ENCODE data around the gene MED13L. TPM values are rescaled to one million over a fixed set of nuclear protein-coding genes. Genes with fewer than 3 reads are reported as not detected.

MED13L gene
- total and polyA plus RNA-seq, 2 experiments from 2014 or later = 11.7 to 88.7 TPM

GRCh38 chr12:116227811-116228210 is 49.7 kb downstream of the MED13L start:
- in situ Hi-C loops (cut with MboI) = loop anchor here (25.0 kb wide), 1 partner anchor 216 kb away; no protein-coding TSS in a partner anchor
- Histone ChIP-seq H3K27me3 (replicated peaks; ENCODE audit: insufficient read depth) (no peaks in the 10 kb centered on the region), H2AFZ (no peak overlapping the region), H3K9me3 (ENCODE audit: low read depth) (no peaks in the 10 kb centered on the region), H3K36me3 (ENCODE audit: low read depth) (no peaks in the 10 kb centered on the region), H3K4me1 (ENCODE audit: insufficient read depth) (0 out of 2 replicates have a peak, but pooled peaks cover 3% of the 10 kb centered on the region), H3K4me2 (ENCODE audit: unreplicated experiment) (no peak overlapping the region), H3F3A (ENCODE audit: insufficient read depth) (no peaks in the 10 kb centered on the region), H3K4me3 (no peak overlapping the region), H3K9me2 (ENCODE audit: insufficient read depth) (no peaks in the 10 kb centered on the region), H3K9ac (no peak overlapping the region), H4K20me1 (ENCODE audit: insufficient read depth) (peaks cover 16% of the 10 kb centered on the region; the same call in 1 of the 2 replicates), H3K27ac (no peak overlapping the region), H3K79me2 (ENCODE audit: insufficient read depth) (peaks cover 100% of the 10 kb centered on the region)
- TF ChIP-seq EZH2phosphoT487 (IDR thresholded peaks at IDR 0.05; ENCODE audit: insufficient read depth, low read depth) (no peak), EZH2 (IDR thresholded peaks at IDR 0.05; ENCODE audit: insufficient read depth, poor library complexity, severe bottlenecking) (no peak)
- WGBS, 2 experiments (ENCODE audit: low coverage in 1 of 2, low lambda C conversion rate in 2 of 2, missing lambda C conversion rate in 2 of 2) = 95 to 97% methylated on average over 3 of the region's 3 CpGs
- DNase-seq = no peak

DNA sequence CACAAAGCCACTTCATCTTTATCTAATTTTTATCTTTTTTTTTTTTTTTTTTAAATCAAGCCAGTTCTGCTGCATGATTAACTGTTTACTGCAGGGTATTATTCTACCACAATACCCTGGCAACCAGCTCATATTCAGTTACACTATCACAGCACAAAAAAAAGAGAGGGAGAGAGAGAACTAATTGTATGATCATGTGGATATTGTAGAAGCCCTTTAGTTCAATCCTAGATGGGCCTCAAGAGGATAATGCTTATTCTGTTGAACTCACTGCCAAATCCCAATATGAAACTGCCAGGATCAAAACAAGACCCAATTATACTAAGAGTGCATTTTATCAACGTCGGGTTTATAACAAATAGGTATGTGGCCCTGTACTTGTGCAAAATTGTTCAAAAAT is 51.5 kb downstream of the MED13L start:
- H3K79me2 ChIP-seq (ENCODE audit: insufficient read depth) = peaks cover 100% of the 10 kb centered on the region
- peaks cover 3% of the 10 kb centered on the region; the same call in 1 of the 2 replicates for H3K4me1 ChIP-seq (ENCODE audit: insufficient read depth)
- no peaks in the 10 kb centered on the region for H3K36me3 ChIP-seq (ENCODE audit: low read depth)
- in situ Hi-C loops (cut with MboI) = loop anchor here (25.0 kb wide), 1 partner anchor 214 kb away; no protein-coding TSS in a partner anchor
- H3K4me2 ChIP-seq (ENCODE audit: unreplicated experiment) = no peak overlapping the region
- peaks cover 9% of the 10 kb centered on the region; the same call in 1 of the 2 replicates for H4K20me1 ChIP-seq (ENCODE audit: insufficient read depth)
- H3K9me2 ChIP-seq (ENCODE audit: insufficient read depth) = no peaks in the 10 kb centered on the region
- no peak overlapping the region for H2AFZ ChIP-seq
- no peak overlapping the region for H3K9ac ChIP-seq
- WGBS, 2 experiments (ENCODE audit: low coverage in 1 of 2, low lambda C conversion rate in 2 of 2, missing lambda C conversion rate in 2 of 2) = 93 to 100% methylated on average over 2 of the region's 2 CpGs
- H3F3A ChIP-seq (ENCODE audit: insufficient read depth) = no peaks in the 10 kb centered on the region
- no peaks in the 10 kb centered on the region for H3K27me3 ChIP-seq (replicated peaks; ENCODE audit: insufficient read depth)
- H3K27ac ChIP-seq = no peak overlapping the region
- H3K4me3 ChIP-seq = no peak overlapping the region
- no peaks in the 10 kb centered on the region for H3K9me3 ChIP-seq (ENCODE audit: low read depth)
- TF ChIP-seq EZH2 (IDR thresholded peaks at IDR 0.05; ENCODE audit: insufficient read depth, poor library complexity, severe bottlenecking) (no peak), EZH2phosphoT487 (IDR thresholded peaks at IDR 0.05; ENCODE audit: insufficient read depth, low read depth) (no peak)
- no peak for DNase-seq

DNA sequence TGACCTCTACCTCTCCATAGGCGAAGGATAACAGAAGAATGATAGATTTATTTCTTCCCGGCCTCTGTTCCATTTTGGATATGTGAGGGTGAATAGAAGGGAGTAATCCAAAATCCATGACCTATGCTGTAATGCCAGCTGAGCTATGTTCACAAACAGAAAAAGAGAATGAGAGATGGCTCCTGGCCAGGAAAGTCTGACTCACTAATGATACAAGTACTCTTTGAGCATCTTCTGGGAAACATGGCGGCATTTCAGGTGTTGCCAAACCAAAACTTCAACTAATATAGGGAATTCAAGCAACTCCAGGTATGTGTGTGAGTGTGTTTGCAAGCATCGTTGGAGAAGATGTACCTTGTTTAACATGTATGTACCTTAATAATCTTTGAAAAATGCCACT is 55.1 kb downstream of the MED13L start:
- in situ Hi-C loops (cut with MboI) = no loop called here
- peaks cover 15% of the 10 kb centered on the region; the same call in 1 of the 2 replicates for H4K20me1 ChIP-seq (ENCODE audit: insufficient read depth)
- H3K36me3 ChIP-seq (ENCODE audit: low read depth) = no peaks in the 10 kb centered on the region
- H3K4me3 ChIP-seq = no peak overlapping the region
- H3K27me3 ChIP-seq (replicated peaks; ENCODE audit: insufficient read depth) = no peaks in the 10 kb centered on the region
- no peaks in the 10 kb centered on the region for H3F3A ChIP-seq (ENCODE audit: insufficient read depth)
- H3K9me2 ChIP-seq (ENCODE audit: insufficient read depth) = no peaks in the 10 kb centered on the region
- DNase-seq = peak; percentile 74
- peaks cover 12% of the 10 kb centered on the region for H3K4me1 ChIP-seq (ENCODE audit: insufficient read depth)
- H3K4me2 ChIP-seq (ENCODE audit: unreplicated experiment) = no peak overlapping the region
- H3K79me2 ChIP-seq (ENCODE audit: insufficient read depth) = peaks cover 100% of the 10 kb centered on the region
- TF ChIP-seq EZH2phosphoT487 (IDR thresholded peaks at IDR 0.05; ENCODE audit: insufficient read depth, low read depth) (no peak), EZH2 (IDR thresholded peaks at IDR 0.05; ENCODE audit: insufficient read depth, poor library complexity, severe bottlenecking) (no peak)
- H3K9me3 ChIP-seq (ENCODE audit: low read depth) = no peaks in the 10 kb centered on the region
- 65 to 72% methylated on average over 4 of the region's 4 CpGs for WGBS, 2 experiments (ENCODE audit: low coverage in 1 of 2, low lambda C conversion rate in 2 of 2, missing lambda C conversion rate in 2 of 2)
- no peak overlapping the region for H3K9ac ChIP-seq
- H3K27ac ChIP-seq = peak overlapping the region; percentile 3; the same call in 1 of the 2 replicates
- no peak overlapping the region for H2AFZ ChIP-seq

DNA sequence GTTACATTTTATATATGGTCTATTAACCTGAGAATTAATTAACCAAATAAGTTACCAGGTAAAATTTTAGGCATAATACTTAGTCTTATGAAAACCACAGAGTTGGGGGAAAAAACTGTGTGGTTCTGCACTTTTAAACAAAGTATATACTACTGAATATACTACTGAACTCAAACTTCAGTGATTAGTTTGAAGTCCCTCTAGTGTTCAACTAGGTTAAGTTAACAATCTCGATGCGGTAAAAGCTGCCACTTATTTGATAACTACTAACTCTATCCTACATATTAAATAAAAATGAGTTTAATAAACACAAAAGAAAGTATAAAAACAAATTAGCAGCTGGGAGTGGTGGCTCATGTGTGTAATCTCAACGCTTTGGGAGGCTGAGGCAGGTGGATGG is 56.7 kb downstream of the MED13L start:
- H3K27ac ChIP-seq = no peak overlapping the region
- no peak for TF ChIP-seq EZH2phosphoT487 (IDR thresholded peaks at IDR 0.05; ENCODE audit: insufficient read depth, low read depth)
- TF ChIP-seq EZH2 (IDR thresholded peaks at IDR 0.05; ENCODE audit: insufficient read depth, poor library complexity, severe bottlenecking) = no peak
- peaks cover 29% of the 10 kb centered on the region; the same call in 1 of the 2 replicates for H4K20me1 ChIP-seq (ENCODE audit: insufficient read depth)
- H3K4me1 ChIP-seq (ENCODE audit: insufficient read depth) = peaks cover 18% of the 10 kb centered on the region
- peaks cover 100% of the 10 kb centered on the region for H3K79me2 ChIP-seq (ENCODE audit: insufficient read depth)
- no peak overlapping the region for H3K9ac ChIP-seq
- WGBS, 2 experiments (ENCODE audit: low coverage in 1 of 2, low lambda C conversion rate in 2 of 2, missing lambda C conversion rate in 2 of 2) = 93 to 95% methylated on average over 3 of the region's 3 CpGs
- H3K9me2 ChIP-seq (ENCODE audit: insufficient read depth) = no peaks in the 10 kb centered on the region
- DNase-seq = no peak
- no peaks in the 10 kb centered on the region for H3F3A ChIP-seq (ENCODE audit: insufficient read depth)
- no peak overlapping the region for H2AFZ ChIP-seq
- H3K4me2 ChIP-seq (ENCODE audit: unreplicated experiment) = no peak overlapping the region
- in situ Hi-C loops (cut with MboI) = no loop called here
- no peaks in the 10 kb centered on the region for H3K9me3 ChIP-seq (ENCODE audit: low read depth)
- H3K36me3 ChIP-seq (ENCODE audit: low read depth) = no peaks in the 10 kb centered on the region
- H3K4me3 ChIP-seq = no peak overlapping the region
- H3K27me3 ChIP-seq (replicated peaks; ENCODE audit: insufficient read depth) = no peaks in the 10 kb centered on the region
